WERI-Rb-1 (cell line): ENCODE data around the gene RAB1B.
A peak's percentile ranks its signal among the peaks of the same experiment; 100 is the strongest.

Experiments
- DNase-seq: peaks from one replicate; pipeline ENCODE4 v3.0.0-alpha.2; 2020
- H3K27ac ChIP-seq: fragments of 250-450 bp; sonication (Bioruptor Pico); 2 replicates; pipeline ENCODE4 v1.5.1; 2020; ENCODE audit warnings: mild to moderate bottlenecking, moderate library complexity
- H3K27me3 ChIP-seq: fragments of 250-450 bp; sonication (Bioruptor Pico); 2 replicates; pipeline ENCODE4 v1.5.1; 2021; ENCODE audit warnings: mild to moderate bottlenecking, low read depth, moderate library complexity; ENCODE audit not compliant: insufficient read depth, severe bottlenecking
- H3K36me3 ChIP-seq: fragments of 250-450 bp; sonication (Bioruptor Pico); 2 replicates; pipeline ENCODE4 v1.5.1; 2020; ENCODE audit warnings: mild to moderate bottlenecking, moderate library complexity
- H3K4me3 ChIP-seq: 2 replicates; pipeline ENCODE4 v1.5.1; 2011; ENCODE audit warnings: low read depth, mild to moderate bottlenecking, control low read depth, low read length
- H3K9me3 ChIP-seq: fragments of 250-450 bp; sonication (Bioruptor Pico); 2 replicates; pipeline ENCODE4 v1.5.1; 2021; ENCODE audit warnings: mild to moderate bottlenecking, moderate library complexity; ENCODE audit not compliant: severe bottlenecking
- CTCF ChIP-seq: IDR thresholded peaks from 2 replicates; pipeline ENCODE4 v1.5.1; 2011; ENCODE audit warnings: low read depth, mild to moderate bottlenecking, control low read depth, inconsistent platforms, low read length

Gene RAB1B

GRCh38 chr11:66227700-66228099 is 40.7 kb upstream of the RAB1B start:
- Histone ChIP-seq H3K27ac (peak overlapping the region; percentile 15), H3K9me3 (no peaks in the 10 kb centered on the region), H3K36me3 (peaks cover 25% of the 10 kb centered on the region), H3K4me3 (no peak overlapping the region), H3K27me3 (no peaks in the 10 kb centered on the region)
- no peak for TF ChIP-seq CTCF
- peak; percentile 23 for DNase-seq

- Histone ChIP-seq H3K27me3 (no peaks in the 10 kb centered on the region), H3K4me3 (no peak overlapping the region), H3K27ac (peak overlapping the region; percentile 44; the same call in 1 of the 2 replicates), H3K36me3 (peaks cover 25% of the 10 kb centered on the region), H3K9me3 (no peaks in the 10 kb centered on the region)
- no peak for DNase-seq
- TF ChIP-seq CTCF = no peak
These were observed 39.9 kb upstream of the RAB1B start for GRCh38 chr11:66228521-66228920.

GRCh38 chr11:66230156-66230555 is 38.3 kb upstream of the RAB1B start:
- Histone ChIP-seq H3K4me3 (no peak overlapping the region), H3K27me3 (no peaks in the 10 kb centered on the region), H3K27ac (peak overlapping the region; percentile 32; the same call in 1 of the 2 replicates), H3K9me3 (no peaks in the 10 kb centered on the region), H3K36me3 (peaks cover 34% of the 10 kb centered on the region)
- DNase-seq = peak; percentile 23
- no peak for TF ChIP-seq CTCF

- Histone ChIP-seq H3K27ac (no peak overlapping the region), H3K36me3 (peaks cover 34% of the 10 kb centered on the region), H3K9me3 (no peaks in the 10 kb centered on the region), H3K4me3 (no peak overlapping the region), H3K27me3 (no peaks in the 10 kb centered on the region)
- TF ChIP-seq CTCF = no peak
- no peak for DNase-seq
These were observed 37.5 kb upstream of the RAB1B start for GRCh38 chr11:66230978-66231377.

- DNase-seq = no peak
- Histone ChIP-seq H3K9me3 (no peaks in the 10 kb centered on the region), H3K4me3 (no peak overlapping the region), H3K36me3 (peaks cover 38% of the 10 kb centered on the region), H3K27me3 (no peaks in the 10 kb centered on the region), H3K27ac (no peak overlapping the region)
- TF ChIP-seq CTCF = no peak
These were observed 36.9 kb upstream of the RAB1B start for GRCh38 chr11:66231561-66231960.

- DNase-seq = no peak
- TF ChIP-seq CTCF = no peak
- no peaks in the 10 kb centered on the region for H3K9me3 ChIP-seq
- no peaks in the 10 kb centered on the region for H3K27me3 ChIP-seq
- no peak overlapping the region for H3K27ac ChIP-seq
- H3K4me3 ChIP-seq = no peak overlapping the region
- peaks cover 38% of the 10 kb centered on the region for H3K36me3 ChIP-seq
These were observed 35.7 kb upstream of the RAB1B start for GRCh38 chr11:66232769-66233168.
